ENCODE results near the gene POPDC2. TPM values are rescaled to one million over a fixed set of nuclear protein-coding genes. Genes with fewer than 3 reads are reported as not detected.

The POPDC2 gene
- total and polyA plus RNA-seq, 2 donors (not counting 3 experiments of a cell fraction or from before 2014, with no cell fraction given): 0.57 to 0.66 TPM

GRCh38 chr3:119632829-119633228 is 27.6 kb downstream of the POPDC2 start:
- intact Hi-C loops (cut with micrococcal nuclease) (no loop called here), dilution Hi-C loops (cut with MboI; ENCODE audit: extremely low pct_ligation_motif_present, low sequenced_read_pairs) (no loop called here)
- Histone ChIP-seq H3K4me2 (ENCODE audit: insufficient read depth, low read length) (no peak overlapping the region), H3K79me2 (ENCODE audit: control insufficient read depth, insufficient read depth, low read length) (no peaks in the 10 kb centered on the region), H3K9me1 (replicated peaks; ENCODE audit: control insufficient read depth, extremely low read depth, insufficient read depth, low read length) (no peaks in the 10 kb centered on the region), H3K9me3 (replicated peaks; ENCODE audit: control insufficient read depth, insufficient read depth, low read length) (no peaks in the 10 kb centered on the region), H3K27ac (ENCODE audit: insufficient read depth, low read depth, low read length) (no peak overlapping the region), H3K36me3 (ENCODE audit: control insufficient read depth in 2 of 2, extremely low read depth in 1 of 2, insufficient read depth in 2 of 2, low read length in 2 of 2) (no peaks in the 10 kb centered on the region), H3K4me3 (replicated peaks in 1 of 3; ENCODE audit: insufficient read depth in 1 of 3, low read depth in 1 of 3, low read length in 3 of 3) (no peak overlapping the region), H2AFZ (ENCODE audit: low read depth, low read length) (no peak overlapping the region), H3K9ac (replicated peaks; ENCODE audit: extremely low read depth, insufficient read depth, low read length) (no peak overlapping the region), H4K20me1 (replicated peaks; ENCODE audit: control insufficient read depth, extremely low read depth, insufficient read depth, low read length) (no peaks in the 10 kb centered on the region), H3K4me1 (ENCODE audit: control insufficient read depth, extremely low read depth, insufficient read depth, low read length) (peaks cover 31% of the 10 kb centered on the region), H3K27me3 (ENCODE audit: control insufficient read depth in 2 of 2, insufficient read depth in 2 of 2, low read length in 2 of 2) (no peaks in the 10 kb centered on the region)
- no TSS peak for BruUV-seq (replicated peaks)
- TF ChIP-seq EZH2 (IDR thresholded peaks at IDR 0.05; ENCODE audit: borderline replicate concordance, low read depth, low read length, severe bottlenecking) (no peak), JUN (IDR thresholded peaks at IDR 0.05; ENCODE audit: borderline replicate concordance, insufficient read depth, insufficient read length, low read depth) (no peak), POLR2AphosphoS5 (IDR thresholded peaks at IDR 0.05; ENCODE audit: insufficient read depth, low read depth, low read length) (no peak), MYC (IDR thresholded peaks at IDR 0.05; ENCODE audit: low read depth, low read length) (no peak), POLR2A (IDR thresholded peaks at IDR 0.05; ENCODE audit: low read depth, low read length) (no peak), GATA2 (IDR thresholded peaks at IDR 0.05; ENCODE audit: insufficient read depth, insufficient read length, low read depth, low read length) (no peak), MAX (IDR thresholded peaks at IDR 0.05; ENCODE audit: insufficient read depth, insufficient read length) (no peak), FOS (IDR thresholded peaks at IDR 0.05; ENCODE audit: borderline replicate concordance, insufficient read depth, low read length) (no peak), CTCF (IDR thresholded peaks at IDR 0.05; ENCODE audit: extremely low read depth in 1 of 2, insufficient read depth in 1 of 2, low read depth in 1 of 2, low read length in 2 of 2) (no peak)
- CTCF ChIA-PET: no interaction called here
- POLR2A ChIA-PET: no interaction called here
- FAIRE-seq (no peak), DNase-seq (ENCODE audit: low read depth, low spot score) (no peak)

Data from endothelial cell of umbilical vein (primary cell).